GM19467 (cell line): ENCODE measurements around the gene CCR7.

ENCODE experiments used
- ATAC-seq: cut with Tn5 transposase; IDR thresholded peaks from one replicate; pipeline ENCODE4 v1.9.1; 2021; ENCODE audit warnings: mild to moderate bottlenecking, moderate library complexity; ENCODE audit not compliant: unreplicated experiment

Gene CCR7

GRCh38 chr17:40564883-40565768 lies at the start of gene CCR7:
Gene CCR7, minus strand, starts transcription at chr17:40565472. Its CDS starts 63 bp downstream, at chr17:40565409.
- ATAC-seq = no peak

GRCh38 chr17:40614431-40615067 lies 49.3 kb upstream of the CCR7 start:
- ATAC-seq = peak; percentile 4

GRCh38 chr17:40613467-40614154 lies 48.3 kb upstream of the CCR7 start:
- no peak for ATAC-seq

DNA sequence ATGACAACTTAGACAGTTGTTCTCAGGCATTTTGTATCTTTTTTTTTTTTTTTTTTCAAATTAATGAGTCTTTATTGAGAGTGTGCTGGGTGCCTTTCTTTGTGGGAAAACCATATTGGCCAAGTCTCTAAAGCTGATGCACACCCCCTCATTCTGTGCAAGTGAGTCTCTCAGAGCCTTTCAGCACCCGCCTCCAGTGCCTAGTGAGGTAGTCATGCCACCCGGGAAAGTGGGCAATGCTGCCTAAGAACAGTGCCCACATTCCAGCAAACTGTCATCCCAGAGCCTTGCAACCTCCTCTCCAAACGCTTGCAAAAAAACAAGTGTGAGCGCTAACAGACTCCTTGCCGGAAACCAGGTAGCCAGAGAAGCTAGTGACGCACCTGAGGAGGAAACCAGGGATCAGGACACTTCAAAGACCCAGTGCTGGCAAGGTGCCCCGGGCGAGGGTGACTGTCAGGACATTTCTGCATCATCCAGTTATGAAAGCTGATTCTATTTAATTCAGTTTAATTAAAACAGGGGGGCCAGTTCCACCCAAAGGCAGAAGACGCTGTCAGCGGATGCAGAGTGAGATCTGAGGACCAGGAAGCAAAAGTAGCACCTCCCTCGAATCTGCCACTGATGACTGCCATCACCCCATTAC lies 47.5 kb upstream of the CCR7 start:
- no peak for ATAC-seq

DNA sequence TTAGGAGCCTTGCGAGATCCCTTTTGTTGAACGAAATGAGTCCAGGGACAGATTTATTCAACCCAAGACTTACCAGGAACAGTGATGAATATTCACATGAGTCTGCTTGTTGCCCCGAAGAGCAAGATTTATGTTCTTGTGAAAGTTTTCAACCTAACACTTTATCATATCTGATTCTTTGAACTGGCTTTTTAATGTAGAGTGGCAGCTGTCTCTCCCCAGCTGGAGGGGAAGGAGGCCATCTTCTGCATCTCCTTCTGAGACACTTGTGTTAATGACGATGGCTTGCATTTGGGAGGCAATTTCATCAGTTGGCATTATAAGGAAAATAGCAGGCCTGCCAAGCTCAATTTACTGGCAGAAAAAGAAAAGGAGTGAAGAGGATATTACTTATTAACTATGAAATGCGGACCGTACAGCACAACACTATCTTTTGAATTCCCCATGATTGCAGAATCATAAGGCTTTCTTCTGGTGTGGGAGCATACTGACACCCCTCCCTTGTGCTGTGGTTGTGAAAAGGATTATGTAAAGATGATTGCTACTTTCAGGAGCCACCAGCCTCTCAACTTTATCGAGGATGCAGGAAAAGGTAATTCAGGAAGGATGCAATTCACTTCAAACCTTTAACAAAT lies 46.7 kb upstream of the CCR7 start:
- ATAC-seq = no peak

DNA sequence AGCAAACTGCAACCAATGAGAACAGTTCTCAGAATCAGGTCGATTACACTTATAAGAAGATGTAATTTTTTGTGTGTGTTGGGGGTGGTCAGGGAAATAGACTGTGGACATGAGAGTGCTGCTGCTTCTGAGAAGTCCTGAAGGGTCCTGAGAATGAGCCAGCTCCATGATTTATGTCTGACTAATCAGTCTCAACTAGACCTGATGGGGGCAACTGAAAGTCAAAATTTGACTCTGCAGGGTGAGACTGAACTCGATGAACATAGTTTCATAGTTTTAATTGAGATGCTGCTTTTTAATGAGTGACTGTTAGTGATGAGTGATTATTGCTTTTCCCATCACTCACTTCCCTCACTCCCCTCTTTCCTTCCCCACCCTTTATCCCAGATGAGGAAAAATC lies 45.1 kb upstream of the CCR7 start:
- no peak for ATAC-seq

DNA sequence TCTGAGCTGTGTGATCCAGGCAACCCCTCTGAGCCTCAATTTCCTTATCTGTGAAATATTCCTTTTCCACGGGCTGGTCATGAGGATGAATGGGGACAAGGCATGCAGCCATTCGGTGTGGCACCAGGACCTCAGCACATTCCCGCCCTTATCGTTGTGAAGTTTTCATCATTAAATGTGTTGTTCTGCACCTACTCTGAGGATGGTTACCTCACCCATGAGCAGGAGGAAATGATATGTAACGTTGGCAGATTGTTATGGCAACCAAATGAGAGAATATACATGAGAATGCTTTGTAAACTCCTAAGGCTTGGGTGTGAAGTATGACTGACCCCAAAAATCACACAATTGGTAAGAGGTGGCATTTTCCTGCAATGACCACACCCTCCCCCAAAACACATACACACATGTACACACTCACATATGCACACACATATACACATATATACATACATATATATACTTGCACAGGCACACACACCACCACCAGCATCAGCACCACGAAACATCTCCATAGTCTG lies 42.8 kb upstream of the CCR7 start:
- ATAC-seq = no peak

- no peak for ATAC-seq
Measured at GRCh38 chr17:40607641-40608040, 42.4 kb upstream of the CCR7 start.

GRCh38 chr17:40606548-40607353 lies 41.5 kb upstream of the CCR7 start:
- ATAC-seq = no peak

- no peak for ATAC-seq
Measured at GRCh38 chr17:40605306-40605705, 40.0 kb upstream of the CCR7 start.

- no peak for ATAC-seq
Measured at GRCh38 chr17:40604327-40605080, 39.2 kb upstream of the CCR7 start.

DNA sequence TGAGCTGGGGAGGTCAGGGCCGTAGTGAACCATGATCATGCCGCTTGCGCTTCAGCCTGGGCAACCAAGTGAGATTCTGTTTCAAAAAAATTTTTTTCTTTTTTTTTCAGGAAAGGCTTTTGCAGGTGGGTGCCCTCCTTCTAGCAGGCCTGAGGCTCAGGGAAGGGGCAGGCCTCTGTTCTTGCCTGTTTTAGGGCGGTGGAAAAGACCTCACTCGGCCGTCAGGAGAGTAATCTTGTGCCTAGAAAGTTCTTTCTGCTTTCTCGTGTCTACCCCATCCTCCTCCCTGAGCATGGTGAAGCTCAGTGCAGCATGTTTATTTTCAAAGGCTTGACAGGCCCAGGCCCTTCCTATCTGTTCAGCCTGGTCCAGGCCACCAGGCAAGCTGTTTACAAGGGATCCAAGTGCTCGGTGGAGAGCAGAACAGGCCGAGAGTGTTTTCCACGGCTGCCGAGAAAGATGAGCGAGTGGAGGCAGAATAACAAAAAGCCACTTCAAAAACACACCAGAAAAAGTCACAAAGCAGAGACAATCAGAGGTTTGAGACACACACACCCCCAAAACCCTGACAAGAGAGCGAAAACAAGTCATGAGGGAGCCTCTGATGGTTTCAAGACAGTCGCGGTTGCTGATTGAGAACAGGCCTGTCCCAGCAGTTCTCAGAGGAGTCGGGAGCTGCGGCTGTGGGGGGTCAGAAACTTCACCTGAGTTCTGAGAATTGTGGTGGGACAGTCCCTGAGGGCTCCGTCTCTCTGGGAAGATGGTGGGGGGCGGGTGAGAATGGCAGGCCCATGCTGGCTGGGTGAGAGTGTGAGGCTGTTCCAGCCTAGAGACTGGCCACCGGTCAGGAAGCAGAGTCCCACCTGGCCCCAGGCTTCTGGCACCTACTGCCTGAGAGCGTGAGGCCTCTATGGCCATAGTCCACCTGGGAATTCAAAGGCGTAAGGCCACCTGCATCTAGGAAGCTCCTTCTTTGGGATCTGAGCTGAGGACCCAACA lies 37.5 kb upstream of the CCR7 start:
- no peak for ATAC-seq

- ATAC-seq = no peak
Measured at GRCh38 chr17:40600486-40601046, 35.3 kb upstream of the CCR7 start.

DNA sequence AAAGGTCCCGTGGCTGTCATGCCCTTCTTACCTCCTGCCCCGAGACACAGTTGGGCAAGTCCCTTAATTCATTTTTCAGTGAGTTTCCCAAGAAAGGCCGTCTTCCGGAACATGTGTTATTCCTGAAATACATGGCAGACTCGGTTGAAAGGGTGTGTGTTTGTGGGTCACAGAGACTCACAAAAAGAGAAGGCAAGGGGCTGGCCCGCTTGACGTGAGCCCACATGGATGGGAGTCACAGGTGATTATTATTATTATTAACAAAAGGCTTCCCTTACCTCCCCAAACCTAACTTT lies 34.1 kb upstream of the CCR7 start:
- no peak for ATAC-seq

- ATAC-seq = peak; percentile 59
Measured at GRCh38 chr17:40598619-40599467, 33.6 kb upstream of the CCR7 start.

GRCh38 chr17:40598301-40598618 lies 33.0 kb upstream of the CCR7 start:
- no peak for ATAC-seq
